SK-N-SH treated with all-trans-retinoic acid at 6 μM for 48 hours (cell line): ENCODE measurements around the gene KRT15.

ENCODE experiments used
- ZNF8 ChIP-seq: fragments of 450-650 bp; formaldehyde crosslinking; IDR thresholded peaks from 2 replicates; pipeline ENCODE4 v1.5.0; 2020; ENCODE audit warnings: mild to moderate bottlenecking, moderate library complexity
- TF ChIP-seq, protein P1 (sequence below): fragments of 250-450 bp; sonication (Bioruptor Pico); IDR thresholded peaks from 2 replicates; pipeline ENCODE4 v1.5.1; 2020; ENCODE audit warnings: low read depth, mild to moderate bottlenecking, moderate library complexity

DNA sequence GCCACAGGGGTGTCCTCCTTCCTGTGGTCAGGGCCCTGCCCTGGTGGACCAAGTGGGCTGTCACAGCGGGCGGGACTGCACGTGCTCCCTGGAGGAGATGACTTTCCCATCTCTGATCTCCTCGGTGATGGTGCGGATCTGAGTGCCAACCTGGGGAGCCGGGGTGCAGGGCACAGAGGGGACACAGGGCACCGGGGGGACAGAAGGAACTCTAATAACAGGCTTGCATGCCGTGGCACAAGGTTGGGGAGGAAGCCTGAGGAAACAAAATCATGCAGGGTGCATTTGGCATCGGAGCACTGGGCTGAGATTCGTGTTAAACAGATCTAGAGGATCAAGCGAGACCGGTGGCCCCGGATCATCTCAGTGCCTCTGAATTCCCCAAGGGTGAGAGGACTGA lies 32.4 kb downstream of the KRT15 start:
- TF ChIP-seq, protein P1, sequence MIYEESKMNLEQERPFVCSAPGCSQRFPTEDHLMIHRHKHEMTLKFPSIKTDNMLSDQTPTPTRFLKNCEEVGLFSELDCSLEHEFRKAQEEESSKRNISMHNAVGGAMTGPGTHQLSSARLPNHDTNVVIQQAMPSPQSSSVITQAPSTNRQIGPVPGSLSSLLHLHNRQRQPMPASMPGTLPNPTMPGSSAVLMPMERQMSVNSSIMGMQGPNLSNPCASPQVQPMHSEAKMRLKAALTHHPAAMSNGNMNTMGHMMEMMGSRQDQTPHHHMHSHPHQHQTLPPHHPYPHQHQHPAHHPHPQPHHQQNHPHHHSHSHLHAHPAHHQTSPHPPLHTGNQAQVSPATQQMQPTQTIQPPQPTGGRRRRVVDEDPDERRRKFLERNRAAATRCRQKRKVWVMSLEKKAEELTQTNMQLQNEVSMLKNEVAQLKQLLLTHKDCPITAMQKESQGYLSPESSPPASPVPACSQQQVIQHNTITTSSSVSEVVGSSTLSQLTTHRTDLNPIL (CRISPR knock-in tag): no peak
- no peak for TF ChIP-seq ZNF8 (CRISPR knock-in tag)
